HEK293 (cell line): ENCODE data around the gene EML3.
"Not testable (repeated sequence)": the region's sequence is repeated elsewhere in the genome, so short reads cannot be mapped to it uniquely, and the experiment has no call there.

ENCODE experiments used
- CTCF ChIA-PET: fragments of 350-600 bp; formaldehyde crosslinking; extraction: SDS; loops from one replicate; lab custom pipeline; 2021; ENCODE audit warnings: antibody characterized with exemption; lab: Yijun Ruan, JAX
- POLR2A ChIA-PET: fragments of 300-600 bp; formaldehyde crosslinking; extraction: SDS; loops from one replicate; lab custom pipeline; 2020; ENCODE audit warnings: antibody characterized with exemption, inconsistent platforms; lab: Yijun Ruan, JAX
- H3K27ac ChIP-seq: fragments of 200-500 bp; sonication (Bioruptor generic); 2 replicates; pipeline ENCODE4 v1.5.1; 2014; ENCODE audit warnings: low read depth, low read length, control low read depth, inconsistent platforms; ENCODE audit errors: extremely low read depth
- H3K36me3 ChIP-seq, 2 experiments: fragments of 200-500 bp in 1 of 2; sonication (Bioruptor generic) in 1 of 2; 1 replicate in 1 of 2; 2 replicates in 1 of 2; pipeline ENCODE4 v1.5.1; 2014 to 2017; ENCODE audit warnings: inconsistent platforms in 2 of 2, low read length in 2 of 2; ENCODE audit not compliant: control insufficient read depth in 2 of 2, insufficient read depth in 1 of 2
- H3K4me1 ChIP-seq: fragments of 200-500 bp; sonication (Bioruptor generic); 2 replicates; pipeline ENCODE4 v1.5.1; 2014; ENCODE audit warnings: mild to moderate bottlenecking, low read length, inconsistent platforms; ENCODE audit not compliant: control insufficient read depth, insufficient read depth
- H3K4me3 ChIP-seq: 2 replicates; pipeline ENCODE4 v1.5.1; 2011; ENCODE audit warnings: low read depth, mild to moderate bottlenecking, control low read depth, low read length, moderate library complexity
- H3K9me3 ChIP-seq: fragments of 200-500 bp; sonication (Bioruptor generic); 2 replicates; pipeline ENCODE4 v1.5.1; 2014; ENCODE audit warnings: low read depth, low read length, inconsistent platforms; ENCODE audit not compliant: control insufficient read depth, insufficient read depth
- PRDM1 ChIP-seq: fragments of 450-650 bp; formaldehyde crosslinking; IDR thresholded peaks from 2 replicates; pipeline ENCODE4; 2016; ENCODE audit warnings: missing biosample characterization, missing genetic modification characterization
- ZBTB17 ChIP-seq: fragments of 450-650 bp; formaldehyde crosslinking; IDR thresholded peaks from 2 replicates; pipeline ENCODE4 v1.5.1; 2016; ENCODE audit warnings: missing biosample characterization, missing genetic modification characterization
- ZBTB48 ChIP-seq: fragments of 450-650 bp; formaldehyde crosslinking; IDR thresholded peaks from 2 replicates; pipeline ENCODE4 v1.5.1; 2016; ENCODE audit warnings: missing biosample characterization, missing genetic modification characterization
- ZNF133 ChIP-seq: fragments of 450-650 bp; formaldehyde crosslinking; IDR thresholded peaks from 2 replicates; pipeline ENCODE4 v1.5.1; 2016; ENCODE audit warnings: missing biosample characterization, missing genetic modification characterization
- ZNF169 ChIP-seq: fragments of 450-650 bp; formaldehyde crosslinking; IDR thresholded peaks from 2 replicates; pipeline ENCODE4 v1.5.1; 2016; ENCODE audit warnings: missing biosample characterization, missing genetic modification characterization
- ZNF175 ChIP-seq: fragments of 450-650 bp; formaldehyde crosslinking; IDR thresholded peaks from 2 replicates; pipeline ENCODE4 v1.5.1; 2016; ENCODE audit warnings: missing biosample characterization, missing genetic modification characterization
- ZNF335 ChIP-seq: fragments of 450-650 bp; formaldehyde crosslinking; conservative IDR thresholded peaks from 2 replicates; pipeline ENCODE4 v1.5.1; 2016; ENCODE audit warnings: missing biosample characterization, missing genetic modification characterization
- ZNF37A ChIP-seq: fragments of 450-650 bp; IDR thresholded peaks from 2 replicates; pipeline ENCODE4 v1.5.1; 2018; ENCODE audit warnings: missing biosample characterization, missing genetic modification characterization
- ZNF544 ChIP-seq: fragments of 450-650 bp; formaldehyde crosslinking; IDR thresholded peaks from 2 replicates; pipeline ENCODE4 v1.5.0; 2017; ENCODE audit warnings: missing biosample characterization, missing genetic modification characterization
- TF ChIP-seq, protein P1 (sequence below): fragments of 450-650 bp; formaldehyde crosslinking; IDR thresholded peaks from 2 replicates; pipeline ENCODE4 v1.5.1; 2016; ENCODE audit warnings: missing biosample characterization, missing genetic modification characterization, low read depth
- TF ChIP-seq, protein P2 (sequence below): fragments of 450-650 bp; formaldehyde crosslinking; IDR thresholded peaks from 2 replicates; pipeline ENCODE4 v1.5.1; 2017; ENCODE audit warnings: missing biosample characterization, missing genetic modification characterization
- TF ChIP-seq, protein P3 (sequence below): fragments of 450-650 bp; formaldehyde crosslinking; IDR thresholded peaks from 2 replicates; pipeline ENCODE4; 2016; ENCODE audit warnings: missing biosample characterization, missing genetic modification characterization
- TF ChIP-seq, protein P4 (sequence below): fragments of 450-650 bp; formaldehyde crosslinking; IDR thresholded peaks from 2 replicates; pipeline ENCODE4 v1.5.1; 2016; ENCODE audit warnings: missing biosample characterization, missing genetic modification characterization

Gene EML3

DNA sequence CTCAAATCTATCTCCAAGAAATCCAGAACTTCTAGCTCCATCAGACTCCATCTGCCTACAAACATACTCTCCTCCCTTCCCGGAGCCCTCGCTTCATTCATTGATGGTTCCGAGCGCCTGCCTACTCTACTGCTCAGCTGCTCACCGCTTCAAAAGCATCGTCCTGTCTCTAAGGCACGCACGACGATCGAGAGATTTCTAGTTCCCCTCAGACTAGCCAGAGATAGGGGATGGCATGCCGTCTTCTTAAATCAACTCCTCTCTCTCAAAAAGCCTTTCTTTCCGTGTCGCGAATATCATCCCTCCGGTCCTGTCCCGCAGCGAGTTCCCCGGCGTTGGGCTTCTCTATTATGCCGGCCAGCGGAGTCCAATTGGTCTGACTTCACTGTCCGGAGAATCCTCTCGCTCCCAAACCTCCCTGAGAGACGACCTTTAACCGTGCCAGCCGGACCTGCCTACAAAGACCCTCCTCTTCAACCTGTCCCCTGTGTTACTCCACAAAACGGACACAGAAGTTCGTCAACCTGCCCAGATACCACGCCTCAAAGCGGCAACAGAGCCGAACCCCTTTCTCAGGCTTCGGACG is 39.5 kb downstream of the EML3 start:
- TF ChIP-seq, protein P1, sequence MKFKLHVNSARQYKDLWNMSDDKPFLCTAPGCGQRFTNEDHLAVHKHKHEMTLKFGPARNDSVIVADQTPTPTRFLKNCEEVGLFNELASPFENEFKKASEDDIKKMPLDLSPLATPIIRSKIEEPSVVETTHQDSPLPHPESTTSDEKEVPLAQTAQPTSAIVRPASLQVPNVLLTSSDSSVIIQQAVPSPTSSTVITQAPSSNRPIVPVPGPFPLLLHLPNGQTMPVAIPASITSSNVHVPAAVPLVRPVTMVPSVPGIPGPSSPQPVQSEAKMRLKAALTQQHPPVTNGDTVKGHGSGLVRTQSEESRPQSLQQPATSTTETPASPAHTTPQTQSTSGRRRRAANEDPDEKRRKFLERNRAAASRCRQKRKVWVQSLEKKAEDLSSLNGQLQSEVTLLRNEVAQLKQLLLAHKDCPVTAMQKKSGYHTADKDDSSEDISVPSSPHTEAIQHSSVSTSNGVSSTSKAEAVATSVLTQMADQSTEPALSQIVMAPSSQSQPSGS, result no peak
- TF ChIP-seq ZBTB17 (peak; percentile 42; the same call in 1 of the 2 replicates), ZNF335 (0 out of 2 replicates have a peak, but pooled peaks have one; percentile 17)
- Histone ChIP-seq H3K4me1 (no peaks in the 10 kb centered on the region), H3K27ac (peak overlapping the region; percentile 99), H3K9me3 (no peaks in the 10 kb centered on the region), H3K36me3 (peaks cover 26 to 88% of the 10 kb centered on the region in 2 experiments; a peak in 2 of 3 replicates), H3K4me3 (peak overlapping the region; percentile 90)
- ChIA-PET POLR2A (interaction anchor here (0.6 to 2.8 kb wide), 53 partner anchors 9 to 1612 kb away, joined by 3 to 113 read pairs (median 6); partner anchors contain the start of genes AHNAK, B3GAT3, C11orf98 and CSKMT), CTCF (interaction anchor here (1.0 to 1.6 kb wide), 7 partner anchors 12 to 148 kb away, joined by 3 to 13 read pairs (median 4); partner anchors contain the start of gene TUT1)

DNA sequence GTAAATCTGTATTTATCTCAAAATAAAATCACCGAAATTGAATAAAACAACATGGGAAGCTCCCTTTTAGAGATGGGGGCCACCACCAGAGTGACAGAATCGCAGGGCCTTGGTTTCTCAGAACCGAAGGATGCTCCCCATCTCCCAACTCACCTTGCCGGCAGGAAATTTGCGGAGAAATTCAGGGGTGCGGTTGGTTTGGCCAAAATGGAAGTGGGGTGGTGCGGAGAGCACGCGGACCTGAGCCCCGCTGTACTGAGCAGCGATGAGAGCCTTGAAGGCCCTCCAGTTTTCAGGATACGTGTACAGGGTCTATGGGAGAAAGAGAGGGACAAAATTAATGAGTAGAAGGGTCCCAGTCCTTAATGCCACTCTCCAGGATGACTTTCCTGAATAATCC is 40.1 kb downstream of the EML3 start:
- H3K9me3 ChIP-seq, result no peaks in the 10 kb centered on the region
- POLR2A ChIA-PET, result interaction anchor here (1.0 to 2.8 kb wide), 5 partner anchors 9 to 269 kb away, joined by 3 to 20 read pairs (median 5); partner anchors contain the start of genes MTA2 and TUT1
- H3K4me1 ChIP-seq, result no peaks in the 10 kb centered on the region
- peak overlapping the region; percentile 90 for H3K4me3 ChIP-seq
- CTCF ChIA-PET, result interaction anchor here (1.2 to 2.0 kb wide), 5 partner anchors 13 to 148 kb away, joined by 3 to 8 read pairs (median 4); partner anchors contain the start of gene TUT1
- H3K36me3 ChIP-seq, result peaks cover 31 to 87% of the 10 kb centered on the region in 2 experiments; a peak in 2 of 3 replicates
- H3K27ac ChIP-seq, result peak overlapping the region; percentile 99
- TF ChIP-seq, protein P2, sequence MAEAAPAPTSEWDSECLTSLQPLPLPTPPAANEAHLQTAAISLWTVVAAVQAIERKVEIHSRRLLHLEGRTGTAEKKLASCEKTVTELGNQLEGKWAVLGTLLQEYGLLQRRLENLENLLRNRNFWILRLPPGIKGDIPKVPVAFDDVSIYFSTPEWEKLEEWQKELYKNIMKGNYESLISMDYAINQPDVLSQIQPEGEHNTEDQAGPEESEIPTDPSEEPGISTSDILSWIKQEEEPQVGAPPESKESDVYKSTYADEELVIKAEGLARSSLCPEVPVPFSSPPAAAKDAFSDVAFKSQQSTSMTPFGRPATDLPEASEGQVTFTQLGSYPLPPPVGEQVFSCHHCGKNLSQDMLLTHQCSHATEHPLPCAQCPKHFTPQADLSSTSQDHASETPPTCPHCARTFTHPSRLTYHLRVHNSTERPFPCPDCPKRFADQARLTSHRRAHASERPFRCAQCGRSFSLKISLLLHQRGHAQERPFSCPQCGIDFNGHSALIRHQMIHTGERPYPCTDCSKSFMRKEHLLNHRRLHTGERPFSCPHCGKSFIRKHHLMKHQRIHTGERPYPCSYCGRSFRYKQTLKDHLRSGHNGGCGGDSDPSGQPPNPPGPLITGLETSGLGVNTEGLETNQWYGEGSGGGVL (tag by site-specific recombination), result no peak
- TF ChIP-seq ZNF169 (tag by site-specific recombination) (no peak), ZNF175 (tag by site-specific recombination) (no peak), PRDM1 (tag by site-specific recombination) (no peak), ZNF37A (tag by site-specific recombination) (no peak), ZBTB48 (tag by site-specific recombination) (no peak), ZNF544 (no peak), ZNF133 (no peak), ZBTB17 (no peak)
- TF ChIP-seq, protein P3, sequence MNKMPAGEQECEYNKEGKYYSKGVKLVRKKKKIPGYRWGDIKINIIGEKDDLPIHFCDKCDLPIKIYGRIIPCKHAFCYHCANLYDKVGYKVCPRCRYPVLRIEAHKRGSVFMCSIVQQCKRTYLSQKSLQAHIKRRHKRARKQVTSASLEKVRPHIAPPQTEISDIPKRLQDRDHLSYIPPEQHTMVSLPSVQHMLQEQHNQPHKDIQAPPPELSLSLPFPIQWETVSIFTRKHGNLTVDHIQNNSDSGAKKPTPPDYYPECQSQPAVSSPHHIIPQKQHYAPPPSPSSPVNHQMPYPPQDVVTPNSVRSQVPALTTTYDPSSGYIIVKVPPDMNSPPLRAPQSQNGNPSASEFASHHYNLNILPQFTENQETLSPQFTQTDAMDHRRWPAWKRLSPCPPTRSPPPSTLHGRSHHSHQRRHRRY (tag by site-specific recombination), result no peak
- TF ChIP-seq, protein P4, sequence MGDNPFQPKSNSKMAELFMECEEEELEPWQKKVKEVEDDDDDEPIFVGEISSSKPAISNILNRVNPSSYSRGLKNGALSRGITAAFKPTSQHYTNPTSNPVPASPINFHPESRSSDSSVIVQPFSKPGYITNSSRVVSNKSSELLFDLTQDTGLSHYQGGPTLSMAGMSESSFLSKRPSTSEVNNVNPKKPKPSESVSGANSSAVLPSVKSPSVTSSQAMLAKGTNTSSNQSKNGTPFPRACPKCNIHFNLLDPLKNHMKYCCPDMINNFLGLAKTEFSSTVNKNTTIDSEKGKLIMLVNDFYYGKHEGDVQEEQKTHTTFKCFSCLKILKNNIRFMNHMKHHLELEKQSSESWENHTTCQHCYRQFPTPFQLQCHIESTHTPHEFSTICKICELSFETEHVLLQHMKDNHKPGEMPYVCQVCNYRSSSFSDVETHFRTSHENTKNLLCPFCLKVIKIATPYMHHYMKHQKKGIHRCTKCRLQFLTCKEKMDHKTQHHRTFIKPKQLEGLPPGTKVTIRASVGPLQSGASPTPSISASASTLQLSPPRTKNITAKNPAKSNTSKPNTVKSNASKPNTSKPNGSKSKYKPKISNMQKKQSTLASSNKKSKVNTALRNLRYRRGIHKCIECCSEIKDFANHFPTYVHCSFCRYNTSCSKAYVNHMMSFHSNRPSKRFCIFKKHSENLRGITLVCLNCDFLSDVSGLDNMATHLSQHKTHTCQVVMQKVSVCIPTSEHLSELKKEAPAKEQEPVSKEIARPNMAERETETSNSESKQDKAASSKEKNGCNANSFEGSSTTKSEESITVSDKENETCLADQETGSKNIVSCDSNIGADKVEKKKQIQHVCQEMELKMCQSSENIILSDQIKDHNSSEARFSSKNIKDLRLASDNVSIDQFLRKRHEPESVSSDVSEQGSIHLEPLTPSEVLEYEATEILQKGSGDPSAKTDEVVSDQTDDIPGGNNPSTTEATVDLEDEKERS, result no peak
- TF ChIP-seq, all 188 proteins: peak for 0

DNA sequence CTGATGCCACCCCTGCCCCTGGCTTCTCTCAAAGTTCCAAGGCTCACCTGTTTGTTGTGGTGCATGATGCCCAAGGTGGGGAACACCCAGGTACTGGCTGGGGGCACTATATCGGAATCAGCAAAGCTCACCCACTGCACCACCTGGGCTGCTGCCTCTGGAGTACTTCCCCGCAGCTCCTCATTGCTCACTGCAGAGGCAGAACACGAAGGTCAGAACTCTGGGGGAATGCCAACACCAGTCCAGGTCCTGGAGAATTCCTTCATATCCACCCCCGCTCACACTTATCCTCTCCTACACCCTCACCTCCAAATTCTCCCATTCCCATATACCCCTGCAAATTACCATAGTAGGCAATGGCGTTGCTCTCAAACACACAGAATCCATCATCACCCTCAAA is 41.1 kb downstream of the EML3 start:
- not testable (repeated sequence) for H3K4me3 ChIP-seq, H3K9me3 ChIP-seq, H3K27ac ChIP-seq, H3K4me1 ChIP-seq
- ChIA-PET POLR2A (interaction anchor here (0.6 to 2.8 kb wide), 4 partner anchors 19 to 270 kb away, joined by 3 to 20 read pairs (median 3); partner anchors contain the start of genes B3GAT3 and TUT1), CTCF (interaction anchor here (0.7 to 2.0 kb wide), 4 partner anchors 12 to 177 kb away, joined by 3 to 8 read pairs (median 4); no protein-coding TSS in a partner anchor)
- H3K36me3 ChIP-seq, result peaks cover 37 to 87% of the 10 kb centered on the region in 2 experiments; a peak in 2 of 3 replicates

DNA sequence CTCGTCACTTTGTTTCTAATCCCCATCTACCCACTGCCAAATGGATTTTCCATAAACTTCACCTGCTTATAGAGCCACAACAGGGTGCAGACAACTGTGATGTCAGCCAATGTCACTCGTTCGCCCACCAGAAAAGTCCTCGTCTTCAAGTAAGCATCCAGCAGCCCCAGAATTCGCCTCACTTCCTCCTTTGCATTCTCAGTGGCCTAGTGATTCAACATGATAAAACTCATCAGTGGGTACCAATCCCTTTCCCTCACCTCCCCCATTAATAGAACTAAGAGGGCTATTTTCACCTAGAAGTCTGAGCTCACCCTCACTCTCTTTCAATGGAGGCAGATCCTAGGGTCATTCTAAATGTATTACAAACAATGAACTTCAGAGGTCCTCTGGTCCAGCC is 41.7 kb downstream of the EML3 start:
- not testable (repeated sequence) for H3K9me3 ChIP-seq, H3K4me3 ChIP-seq, H3K4me1 ChIP-seq, H3K27ac ChIP-seq
- H3K36me3 ChIP-seq, result peaks cover 41 to 87% of the 10 kb centered on the region in 2 experiments; a peak in 2 of 3 replicates
- POLR2A ChIA-PET, result interaction anchor here (0.6 to 2.8 kb wide), 4 partner anchors 9 to 51 kb away, joined by 3 to 20 read pairs (median 3); partner anchors contain the start of genes B3GAT3 and TUT1
- CTCF ChIA-PET, result interaction anchor here (1.0 to 2.0 kb wide), 4 partner anchors 11 to 176 kb away, joined by 4 to 8 read pairs (median 4); no protein-coding TSS in a partner anchor
